SK-N-MC (cell line): ENCODE measurements around the gene KCNE4.

Experiments
- EZH2 ChIP-seq: fragments of 200-600 bp; sonication (generic); IDR thresholded peaks from one replicate; pipeline ENCODE4 v1.6.1; 2017; ENCODE audit warnings: antibody characterized with exemption
- POLR2AphosphoS5 ChIP-seq: IDR thresholded peaks from 2 replicates; pipeline ENCODE4 v1.6.1; 2012; ENCODE audit warnings: mild to moderate bottlenecking, low read depth, low read length, borderline replicate concordance

- TF ChIP-seq EZH2 (no peak), POLR2AphosphoS5 (no peak)
Observed at GRCh38 chr2:223093436-223094241, 41.6 kb downstream of the KCNE4 start.
